K562 (cell line): Measurements from ENCODE around the gene PITPNB. TPM values are rescaled to one million over a fixed set of nuclear protein-coding genes. Genes with fewer than 3 reads are reported as not detected.
A peak's percentile ranks its signal among the peaks of the same experiment; 100 is the strongest.

Source experiments
- SMARCB1 ChIP-seq: IDR thresholded peaks from 2 replicates; pipeline ENCODE4 v1.6.1; 2011; ENCODE audit warnings: improper control_type of control experiment, low read depth; ENCODE audit not compliant: insufficient read length
- SMC3 ChIP-seq: conservative IDR thresholded peaks from 2 replicates; pipeline ENCODE4 v1.6.1; 2011; ENCODE audit warnings: low read depth, low read length, improper control_type of control experiment; ENCODE audit not compliant: insufficient read depth
- STAG1 ChIP-seq: sonication (generic); formaldehyde crosslinking; IDR thresholded peaks from 2 replicates; pipeline ENCODE4 v1.5.0; 2020; ENCODE audit warnings: missing genetic modification reagents, borderline replicate concordance
- TSC22D4 ChIP-seq: fragments of 450-650 bp; IDR thresholded peaks from 2 replicates; pipeline ENCODE4 v1.6.1; 2016; ENCODE audit warnings: missing genetic modification characterization, missing biosample characterization, control low read depth
- ZNF134 ChIP-seq: fragments of 250-450 bp; sonication (Bioruptor Pico); conservative IDR thresholded peaks from 2 replicates; pipeline ENCODE4 v1.4.0; 2020
- polyA plus RNA-seq, 8 experiments: library from polyadenylated mRNA; depleted of rRNA in 4 of 8; stranded (reverse) in 5 of 8; unstranded in 3 of 8; fragments of >200 nt; fragmentation: Nextera tagmentation in 2 of 8; fragmentation: Illumina TruSeq in 1 of 8; extraction: Ambion mirVana in 2 of 8; extraction: Trizol in 1 of 8; gene quantifications; 2 replicates each; pipeline versions ENCODE4 v1.2.1 to v1.2.3, GENCODE V29; 2011 to 2014; ENCODE audit warnings: inconsistent platforms in 1 of 8, missing spikeins in 1 of 8
- total RNA-seq, 7 experiments: library from RNA; depleted of rRNA in 6 of 7; stranded (reverse); fragments of >200 nt in 6 of 7; fragmentation: Illumina TruSeq in 2 of 7; extraction: Trizol in 2 of 7; gene quantifications; 2 replicates each; pipeline versions ENCODE4 v1.2.1 to v1.2.3, GENCODE V29; 2011 to 2021; ENCODE audit warnings: low replicate concordance in 1 of 7
- TF ChIP-seq, protein P1 (sequence below): fragments of 450-650 bp; IDR thresholded peaks from 2 replicates; pipeline ENCODE4 v1.6.1; 2018; ENCODE audit not compliant: partially characterized antibody
- TF ChIP-seq, protein P2 (sequence below): fragments of 450-650 bp; IDR thresholded peaks from 2 replicates; pipeline ENCODE4 v1.6.1; 2018; ENCODE audit warnings: mild to moderate bottlenecking, low read depth; ENCODE audit not compliant: partially characterized antibody
- TF ChIP-seq, protein P3 (sequence below), 2 experiments: fragments of 450-650 bp; formaldehyde crosslinking in 1 of 2; IDR thresholded peaks; 2 replicates each; pipeline versions ENCODE4 v1.4.0 to v1.6.1; 2014 to 2020; ENCODE audit warnings: mild to moderate bottlenecking in 2 of 2, borderline replicate concordance in 1 of 2, low read depth in 1 of 2

PITPNB gene
- total and polyA plus RNA-seq, 9 of the 15 experiments (the other 6 are each of a cell fraction or from before 2014, with no cell fraction given), result 13.1 to 52.4 (median 34.7) TPM

DNA sequence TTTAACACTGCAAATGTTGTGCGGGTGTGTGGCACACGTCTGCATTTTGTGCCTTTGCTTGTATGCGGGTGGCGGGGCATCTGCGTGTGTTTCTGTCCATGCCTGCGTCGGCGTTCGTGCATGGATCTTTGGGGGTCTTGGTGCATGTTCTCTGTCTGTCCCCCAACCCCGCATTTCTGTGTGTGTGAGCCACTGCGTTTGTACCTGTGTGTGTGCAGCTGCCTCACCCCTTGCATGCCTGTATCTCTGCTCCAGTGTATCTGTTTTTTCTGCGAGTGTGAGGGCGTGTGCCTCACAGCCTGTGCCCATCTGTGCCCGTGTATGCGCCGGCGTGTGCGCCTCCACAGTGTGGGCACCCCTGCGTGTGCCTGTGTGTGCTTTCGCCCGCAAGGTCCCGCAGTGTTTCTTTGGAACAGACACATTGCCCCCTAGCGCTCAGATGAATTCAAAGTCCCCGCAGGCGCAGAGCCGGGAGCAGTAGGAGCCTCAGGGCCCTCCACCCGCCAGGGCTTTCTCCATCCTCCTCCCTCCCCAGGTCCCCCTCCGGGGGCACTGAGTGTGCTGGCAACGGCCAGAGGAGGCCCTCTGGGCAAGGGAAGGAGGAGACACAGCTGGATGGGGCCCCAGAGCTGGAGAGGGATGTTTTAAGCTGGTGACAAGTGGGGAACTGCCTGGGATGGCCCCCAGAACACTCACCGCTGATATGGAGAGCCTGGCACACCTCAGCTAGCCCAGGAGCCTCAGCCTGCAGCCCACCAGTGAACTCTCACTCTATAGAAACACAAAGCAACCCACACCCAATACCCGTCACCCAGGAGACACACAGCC is 114.4 kb downstream of the PITPNB start (continued):
- TF ChIP-seq, protein P1, sequence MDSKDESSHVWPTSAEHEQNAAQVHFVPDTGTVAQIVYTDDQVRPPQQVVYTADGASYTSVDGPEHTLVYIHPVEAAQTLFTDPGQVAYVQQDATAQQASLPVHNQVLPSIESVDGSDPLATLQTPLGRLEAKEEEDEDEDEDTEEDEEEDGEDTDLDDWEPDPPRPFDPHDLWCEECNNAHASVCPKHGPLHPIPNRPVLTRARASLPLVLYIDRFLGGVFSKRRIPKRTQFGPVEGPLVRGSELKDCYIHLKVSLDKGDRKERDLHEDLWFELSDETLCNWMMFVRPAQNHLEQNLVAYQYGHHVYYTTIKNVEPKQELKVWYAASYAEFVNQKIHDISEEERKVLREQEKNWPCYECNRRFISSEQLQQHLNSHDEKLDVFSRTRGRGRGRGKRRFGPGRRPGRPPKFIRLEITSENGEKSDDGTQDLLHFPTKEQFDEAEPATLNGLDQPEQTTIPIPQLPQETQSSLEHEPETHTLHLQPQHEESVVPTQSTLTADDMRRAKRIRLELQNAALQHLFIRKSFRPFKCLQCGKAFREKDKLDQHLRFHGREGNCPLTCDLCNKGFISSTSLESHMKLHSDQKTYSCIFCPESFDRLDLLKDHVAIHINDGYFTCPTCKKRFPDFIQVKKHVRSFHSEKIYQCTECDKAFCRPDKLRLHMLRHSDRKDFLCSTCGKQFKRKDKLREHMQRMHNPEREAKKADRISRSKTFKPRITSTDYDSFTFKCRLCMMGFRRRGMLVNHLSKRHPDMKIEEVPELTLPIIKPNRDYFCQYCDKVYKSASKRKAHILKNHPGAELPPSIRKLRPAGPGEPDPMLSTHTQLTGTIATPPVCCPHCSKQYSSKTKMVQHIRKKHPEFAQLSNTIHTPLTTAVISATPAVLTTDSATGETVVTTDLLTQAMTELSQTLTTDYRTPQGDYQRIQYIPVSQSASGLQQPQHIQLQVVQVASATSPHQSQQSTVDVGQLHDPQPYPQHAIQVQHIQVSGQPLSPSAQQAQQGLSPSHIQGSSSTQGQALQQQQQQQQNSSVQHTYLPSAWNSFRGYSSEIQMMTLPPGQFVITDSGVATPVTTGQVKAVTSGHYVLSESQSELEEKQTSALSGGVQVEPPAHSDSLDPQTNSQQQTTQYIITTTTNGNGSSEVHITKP, result peak; percentile 16
- TF ChIP-seq TSC22D4 (no peak), SMARCB1 (no peak), ZNF134 (CRISPR knock-in tag) (no peak), STAG1 (CRISPR knock-in tag) (peak; percentile 55; the same call in 1 of the 2 replicates), SMC3 (peak; percentile 69)
- TF ChIP-seq, protein P2, sequence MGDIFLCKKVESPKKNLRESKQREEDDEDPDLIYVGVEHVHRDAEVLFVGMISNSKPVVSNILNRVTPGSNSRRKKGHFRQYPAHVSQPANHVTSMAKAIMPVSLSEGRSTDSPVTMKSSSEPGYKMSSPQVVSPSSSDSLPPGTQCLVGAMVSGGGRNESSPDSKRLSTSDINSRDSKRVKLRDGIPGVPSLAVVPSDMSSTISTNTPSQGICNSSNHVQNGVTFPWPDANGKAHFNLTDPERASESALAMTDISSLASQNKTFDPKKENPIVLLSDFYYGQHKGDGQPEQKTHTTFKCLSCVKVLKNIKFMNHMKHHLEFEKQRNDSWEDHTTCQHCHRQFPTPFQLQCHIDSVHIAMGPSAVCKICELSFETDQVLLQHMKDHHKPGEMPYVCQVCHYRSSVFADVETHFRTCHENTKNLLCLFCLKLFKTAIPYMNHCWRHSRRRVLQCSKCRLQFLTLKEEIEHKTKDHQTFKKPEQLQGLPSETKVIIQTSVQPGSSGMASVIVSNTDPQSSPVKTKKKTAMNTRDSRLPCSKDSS, result no peak
- TF ChIP-seq, protein P3, sequence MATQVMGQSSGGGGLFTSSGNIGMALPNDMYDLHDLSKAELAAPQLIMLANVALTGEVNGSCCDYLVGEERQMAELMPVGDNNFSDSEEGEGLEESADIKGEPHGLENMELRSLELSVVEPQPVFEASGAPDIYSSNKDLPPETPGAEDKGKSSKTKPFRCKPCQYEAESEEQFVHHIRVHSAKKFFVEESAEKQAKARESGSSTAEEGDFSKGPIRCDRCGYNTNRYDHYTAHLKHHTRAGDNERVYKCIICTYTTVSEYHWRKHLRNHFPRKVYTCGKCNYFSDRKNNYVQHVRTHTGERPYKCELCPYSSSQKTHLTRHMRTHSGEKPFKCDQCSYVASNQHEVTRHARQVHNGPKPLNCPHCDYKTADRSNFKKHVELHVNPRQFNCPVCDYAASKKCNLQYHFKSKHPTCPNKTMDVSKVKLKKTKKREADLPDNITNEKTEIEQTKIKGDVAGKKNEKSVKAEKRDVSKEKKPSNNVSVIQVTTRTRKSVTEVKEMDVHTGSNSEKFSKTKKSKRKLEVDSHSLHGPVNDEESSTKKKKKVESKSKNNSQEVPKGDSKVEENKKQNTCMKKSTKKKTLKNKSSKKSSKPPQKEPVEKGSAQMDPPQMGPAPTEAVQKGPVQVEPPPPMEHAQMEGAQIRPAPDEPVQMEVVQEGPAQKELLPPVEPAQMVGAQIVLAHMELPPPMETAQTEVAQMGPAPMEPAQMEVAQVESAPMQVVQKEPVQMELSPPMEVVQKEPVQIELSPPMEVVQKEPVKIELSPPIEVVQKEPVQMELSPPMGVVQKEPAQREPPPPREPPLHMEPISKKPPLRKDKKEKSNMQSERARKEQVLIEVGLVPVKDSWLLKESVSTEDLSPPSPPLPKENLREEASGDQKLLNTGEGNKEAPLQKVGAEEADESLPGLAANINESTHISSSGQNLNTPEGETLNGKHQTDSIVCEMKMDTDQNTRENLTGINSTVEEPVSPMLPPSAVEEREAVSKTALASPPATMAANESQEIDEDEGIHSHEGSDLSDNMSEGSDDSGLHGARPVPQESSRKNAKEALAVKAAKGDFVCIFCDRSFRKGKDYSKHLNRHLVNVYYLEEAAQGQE (IDR thresholded peaks at IDR 0.05; ENCODE audit: borderline replicate concordance), result peak; percentile 73
- TF ChIP-seq, protein P3 (CRISPR knock-in tag; IDR thresholded peaks at IDR 0.05; ENCODE audit: low read depth), result no peak
